Measurements from ENCODE around the gene MAP2K3.

MAP2K3 gene

GRCh38 chr17:21277332-21277731 lies 7.2 kb upstream of the MAP2K3 start:
- H3K27me3 Mint-ChIP-seq (ENCODE audit: low read depth), result peaks cover 54% of the 10 kb centered on the region
- H3K4me3 Mint-ChIP-seq, result peak overlapping the region; percentile 42 to 74 (median 53)
- no peak for TF ChIP-seq CTCF (IDR thresholded peaks at IDR 0.05; ENCODE audit: unreplicated experiment in 3 of 3)
- H3K36me3 Mint-ChIP-seq (ENCODE audit: low read depth), result no peaks in the 10 kb centered on the region
- peaks cover 17% of the 10 kb centered on the region for H3K4me1 Mint-ChIP-seq
- no peak overlapping the region for H3K27ac Mint-ChIP-seq
- H3K9me3 Mint-ChIP-seq, result no peaks in the 10 kb centered on the region

GRCh38 chr17:21278450-21279197 lies 5.9 kb upstream of the MAP2K3 start:
- peaks cover 54% of the 10 kb centered on the region for H3K27me3 Mint-ChIP-seq (ENCODE audit: low read depth)
- no peak for TF ChIP-seq CTCF (IDR thresholded peaks at IDR 0.05; ENCODE audit: unreplicated experiment in 3 of 3)
- H3K4me1 Mint-ChIP-seq, result peaks cover 18% of the 10 kb centered on the region
- H3K4me3 Mint-ChIP-seq, result peak overlapping the region in 2 of 3 experiments; percentile 21 to 47
- no peaks in the 10 kb centered on the region for H3K36me3 Mint-ChIP-seq (ENCODE audit: low read depth)
- H3K9me3 Mint-ChIP-seq, result no peaks in the 10 kb centered on the region
- no peak overlapping the region for H3K27ac Mint-ChIP-seq

DNA sequence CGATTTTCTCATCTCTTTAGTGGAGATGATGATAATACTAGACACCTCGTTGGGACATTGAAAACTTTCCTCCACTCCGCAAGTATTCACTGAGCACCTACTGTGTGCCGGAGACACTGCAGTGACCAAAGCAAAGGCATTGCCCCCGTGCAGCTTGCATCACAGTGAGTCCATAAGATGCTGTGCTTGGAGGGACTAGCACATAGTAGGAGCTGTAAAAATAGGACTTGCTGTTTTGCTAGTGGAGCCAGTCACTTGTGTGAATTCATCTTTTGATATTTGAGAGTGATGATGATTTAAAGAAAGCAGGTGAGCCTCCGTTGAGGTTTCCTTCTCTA lies 5.3 kb upstream of the MAP2K3 start:
- Mint-ChIP-seq H3K9me3 (no peaks in the 10 kb centered on the region), H3K36me3 (ENCODE audit: low read depth) (no peaks in the 10 kb centered on the region), H3K27ac (no peak overlapping the region), H3K4me1 (peaks cover 18% of the 10 kb centered on the region), H3K27me3 (ENCODE audit: low read depth) (peaks cover 54% of the 10 kb centered on the region), H3K4me3 (no peak overlapping the region)
- TF ChIP-seq CTCF (IDR thresholded peaks at IDR 0.05; ENCODE audit: unreplicated experiment in 3 of 3), result no peak

- Mint-ChIP-seq H3K4me3 (no peak overlapping the region), H3K4me1 (peaks cover 18% of the 10 kb centered on the region), H3K27me3 (ENCODE audit: low read depth) (peaks cover 52% of the 10 kb centered on the region), H3K27ac (no peak overlapping the region), H3K9me3 (no peaks in the 10 kb centered on the region), H3K36me3 (ENCODE audit: low read depth) (no peaks in the 10 kb centered on the region)
- no peak for TF ChIP-seq CTCF (IDR thresholded peaks at IDR 0.05; ENCODE audit: unreplicated experiment in 3 of 3)
Observed at GRCh38 chr17:21279582-21279981, 4.9 kb upstream of the MAP2K3 start.

DNA sequence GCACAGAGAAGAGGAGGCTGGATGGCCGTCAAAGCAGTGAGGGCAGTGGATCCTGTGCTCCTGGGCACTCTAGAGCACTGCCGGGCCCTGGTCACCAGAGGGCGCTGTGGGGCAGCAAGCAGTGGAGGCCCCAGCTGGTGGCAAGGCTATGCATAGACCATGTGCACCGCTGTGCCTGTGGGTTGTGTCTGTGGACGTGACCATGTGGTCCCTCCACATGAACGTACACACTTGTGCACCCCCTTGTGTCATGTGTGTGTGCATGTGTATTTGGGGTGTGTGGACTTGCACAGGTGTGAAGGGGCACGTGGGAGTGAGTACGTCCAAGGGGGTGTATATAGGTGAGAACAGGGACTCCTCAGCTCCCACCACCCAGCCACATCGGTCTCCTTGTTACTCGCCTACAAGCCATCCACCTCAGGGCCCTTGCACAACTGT lies 4.4 kb upstream of the MAP2K3 start:
- Mint-ChIP-seq H3K27ac (no peak overlapping the region), H3K9me3 (no peaks in the 10 kb centered on the region), H3K36me3 (ENCODE audit: low read depth) (no peaks in the 10 kb centered on the region), H3K4me3 (peak overlapping the region in 2 of 3 experiments; percentile 29 to 56), H3K27me3 (ENCODE audit: low read depth) (peaks cover 48% of the 10 kb centered on the region), H3K4me1 (peaks cover 13% of the 10 kb centered on the region)
- peak; percentile 96 to 97 (median 96) for TF ChIP-seq CTCF (IDR thresholded peaks at IDR 0.05; ENCODE audit: unreplicated experiment in 3 of 3)

DNA sequence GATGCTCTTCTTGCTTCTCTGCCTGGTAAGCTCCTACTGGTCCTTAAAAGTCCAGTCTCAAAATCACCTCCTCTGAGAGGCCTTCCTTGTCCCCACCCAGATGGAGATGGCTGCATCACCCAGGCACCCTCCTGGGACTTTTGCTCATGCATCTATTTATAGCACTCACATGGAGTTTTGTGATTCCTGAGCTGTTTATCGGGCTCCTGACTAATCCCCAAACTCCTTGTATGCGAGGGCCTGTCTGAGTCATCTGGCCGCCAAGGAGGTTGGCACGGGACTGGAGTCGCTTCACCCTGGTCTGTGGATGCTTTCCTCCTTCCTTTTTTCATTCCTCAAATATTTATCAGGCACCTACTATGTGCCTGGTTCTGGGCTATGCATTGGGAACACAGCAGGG lies 2.3 kb upstream of the MAP2K3 start:
- Mint-ChIP-seq H3K27ac (no peak overlapping the region), H3K4me3 (peak overlapping the region; percentile 75 to 84 (median 83)), H3K4me1 (peaks cover 24% of the 10 kb centered on the region), H3K36me3 (ENCODE audit: low read depth) (no peaks in the 10 kb centered on the region), H3K27me3 (ENCODE audit: low read depth) (peaks cover 37% of the 10 kb centered on the region), H3K9me3 (no peaks in the 10 kb centered on the region)
- no peak for TF ChIP-seq CTCF (IDR thresholded peaks at IDR 0.05; ENCODE audit: unreplicated experiment in 3 of 3)
